K562 (cell line): Measurements from ENCODE around the gene ARID3A. TPM values are rescaled to one million over a fixed set of nuclear protein-coding genes. Genes with fewer than 3 reads are reported as not detected.
A peak's percentile ranks its signal among the peaks of the same experiment; 100 is the strongest.

Experiments used
- EGR1 ChIP-seq: fragments of 450-650 bp; conservative IDR thresholded peaks from 2 replicates; pipeline ENCODE4 v1.6.1; 2017; ENCODE audit warnings: mild to moderate bottlenecking
- FOXO4 ChIP-seq: fragments of 450-650 bp; formaldehyde crosslinking; IDR thresholded peaks from 2 replicates; pipeline ENCODE4 v1.4.0; 2020; ENCODE audit warnings: mild to moderate bottlenecking, moderate library complexity
- FUS ChIP-seq: fragments of 200-400 bp; formaldehyde crosslinking; optimal IDR thresholded peaks from 2 replicates; pipeline ENCODE3; 2017; ENCODE audit warnings: low read depth, low read length
- MEIS2 ChIP-seq: fragments of 450-650 bp; IDR thresholded peaks from 2 replicates; pipeline ENCODE4 v1.6.1; 2014; ENCODE audit warnings: mild to moderate bottlenecking; ENCODE audit not compliant: partially characterized antibody
- NEUROD1 ChIP-seq: fragments of 150-350 bp; IDR thresholded peaks from 2 replicates; pipeline ENCODE4 v1.6.1; 2014; ENCODE audit warnings: borderline replicate concordance, low read length, low read depth; ENCODE audit not compliant: partially characterized antibody
- NR4A1 ChIP-seq, 2 experiments: fragments of 250-450 bp in 1 of 2; fragments of 450-650 bp in 1 of 2; sonication (Bioruptor Pico) in 1 of 2; IDR thresholded peaks; 2 replicates each; pipeline versions ENCODE4 v1.4.0 to v1.6.1; 2016 to 2020; ENCODE audit warnings: mild to moderate bottlenecking in 2 of 2, missing compliant biosample characterization in 1 of 2, missing genetic modification characterization in 1 of 2, moderate library complexity in 1 of 2
- PCBP2 ChIP-seq: fragments of 200-400 bp; formaldehyde crosslinking; IDR thresholded peaks from 2 replicates; pipeline ENCODE4 v1.6.1; 2018; ENCODE audit warnings: low read length, low read depth, mild to moderate bottlenecking, moderate library complexity; ENCODE audit not compliant: poor library complexity, severe bottlenecking
- RB1 ChIP-seq: fragments of 450-650 bp; IDR thresholded peaks from 2 replicates; pipeline ENCODE4 v1.6.1; 2017; ENCODE audit warnings: low read depth, mild to moderate bottlenecking
- RCOR1 ChIP-seq, 2 experiments: IDR thresholded peaks; 2 replicates each; pipeline ENCODE4 v1.6.1; 2012; ENCODE audit warnings: low read depth in 2 of 2, low read length in 2 of 2, borderline replicate concordance in 1 of 2, improper control_type of control experiment in 1 of 2
- SNRNP70 ChIP-seq: fragments of 200-400 bp; formaldehyde crosslinking; optimal IDR thresholded peaks from 2 replicates; pipeline ENCODE3; 2017; ENCODE audit warnings: low read depth, low read length
- ZBTB26 ChIP-seq: fragments of 450-650 bp; formaldehyde crosslinking; IDR thresholded peaks from 2 replicates; pipeline ENCODE4 v1.4.0; 2022; ENCODE audit warnings: missing genetic modification characterization
- ZBTB8A ChIP-seq: fragments of 450-650 bp; IDR thresholded peaks from 2 replicates; pipeline ENCODE4 v1.6.1; 2018; ENCODE audit warnings: mild to moderate bottlenecking, moderate library complexity; ENCODE audit not compliant: partially characterized antibody
- ZNF280B ChIP-seq: fragments of 250-450 bp; sonication (Bioruptor Pico); IDR thresholded peaks from 2 replicates; pipeline ENCODE4 v1.5.1; 2021; ENCODE audit warnings: mild to moderate bottlenecking
- polyA plus RNA-seq, 8 experiments: library from polyadenylated mRNA; depleted of rRNA in 4 of 8; stranded (reverse) in 5 of 8; unstranded in 3 of 8; fragments of >200 nt; fragmentation: Nextera tagmentation in 2 of 8; fragmentation: Illumina TruSeq in 1 of 8; extraction: Ambion mirVana in 2 of 8; extraction: Trizol in 1 of 8; gene quantifications; 2 replicates each; pipeline versions ENCODE4 v1.2.1 to v1.2.3, GENCODE V29; 2011 to 2014; ENCODE audit warnings: inconsistent platforms in 1 of 8, missing spikeins in 1 of 8
- total RNA-seq, 7 experiments: library from RNA; depleted of rRNA in 6 of 7; stranded (reverse); fragments of >200 nt in 6 of 7; fragmentation: Illumina TruSeq in 2 of 7; extraction: Trizol in 2 of 7; gene quantifications; 2 replicates each; pipeline versions ENCODE4 v1.2.1 to v1.2.3, GENCODE V29; 2011 to 2021; ENCODE audit warnings: low replicate concordance in 1 of 7
- TF ChIP-seq, protein P1 (sequence below): fragments of 450-650 bp; IDR thresholded peaks from 2 replicates; pipeline ENCODE4 v1.7.1; 2018; ENCODE audit warnings: mild to moderate bottlenecking, low read depth; ENCODE audit not compliant: partially characterized antibody
- TF ChIP-seq, protein P2 (sequence below): fragments of 250-450 bp; sonication (Bioruptor Pico); IDR thresholded peaks from 2 replicates; pipeline ENCODE4 v1.4.0; 2020; ENCODE audit warnings: mild to moderate bottlenecking
- TF ChIP-seq, protein P3 (sequence below): sonication (generic); IDR thresholded peaks from 2 replicates; pipeline ENCODE4 v1.6.1; 2016

Gene ARID3A
- total and polyA plus RNA-seq, 9 of the 15 experiments (the other 6 are each of a cell fraction or from before 2014, with no cell fraction given) = 1.4 to 118 (median 31.2) TPM

GRCh38 chr19:892894-893689 is 32.7 kb upstream of the ARID3A start, which contains the start of the genes MED16 and RNU6-9 (continued):
- no peak for TF ChIP-seq FOXO4 (CRISPR knock-in tag)
- TF ChIP-seq ZBTB26 (CRISPR knock-in tag) = no peak; the same call in 1 of the 2 replicates
- TF ChIP-seq RCOR1 (IDR thresholded peaks at IDR 0.05; ENCODE audit: borderline replicate concordance in 1 of 2, low read depth in 2 of 2, low read length in 2 of 2) = peak in 1 of 2 experiments; percentile 31; a peak in 1 of 4 replicates
- no peak for TF ChIP-seq PCBP2
- no peak for TF ChIP-seq ZNF280B
- no peak for TF ChIP-seq SNRNP70
- TF ChIP-seq, protein P1, sequence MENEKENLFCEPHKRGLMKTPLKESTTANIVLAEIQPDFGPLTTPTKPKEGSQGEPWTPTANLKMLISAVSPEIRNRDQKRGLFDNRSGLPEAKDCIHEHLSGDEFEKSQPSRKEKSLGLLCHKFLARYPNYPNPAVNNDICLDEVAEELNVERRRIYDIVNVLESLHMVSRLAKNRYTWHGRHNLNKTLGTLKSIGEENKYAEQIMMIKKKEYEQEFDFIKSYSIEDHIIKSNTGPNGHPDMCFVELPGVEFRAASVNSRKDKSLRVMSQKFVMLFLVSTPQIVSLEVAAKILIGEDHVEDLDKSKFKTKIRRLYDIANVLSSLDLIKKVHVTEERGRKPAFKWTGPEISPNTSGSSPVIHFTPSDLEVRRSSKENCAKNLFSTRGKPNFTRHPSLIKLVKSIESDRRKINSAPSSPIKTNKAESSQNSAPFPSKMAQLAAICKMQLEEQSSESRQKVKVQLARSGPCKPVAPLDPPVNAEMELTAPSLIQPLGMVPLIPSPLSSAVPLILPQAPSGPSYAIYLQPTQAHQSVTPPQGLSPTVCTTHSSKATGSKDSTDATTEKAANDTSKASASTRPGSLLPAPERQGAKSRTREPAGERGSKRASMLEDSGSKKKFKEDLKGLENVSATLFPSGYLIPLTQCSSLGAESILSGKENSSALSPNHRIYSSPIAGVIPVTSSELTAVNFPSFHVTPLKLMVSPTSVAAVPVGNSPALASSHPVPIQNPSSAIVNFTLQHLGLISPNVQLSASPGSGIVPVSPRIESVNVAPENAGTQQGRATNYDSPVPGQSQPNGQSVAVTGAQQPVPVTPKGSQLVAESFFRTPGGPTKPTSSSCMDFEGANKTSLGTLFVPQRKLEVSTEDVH = peak; percentile 17
- TF ChIP-seq NR4A1 (CRISPR knock-in tag; IDR thresholded peaks at IDR 0.05) = no peak
- no peak for TF ChIP-seq NR4A1 (tag; IDR thresholded peaks at IDR 0.05)
- no peak for TF ChIP-seq ZBTB8A
- TF ChIP-seq, protein P2, sequence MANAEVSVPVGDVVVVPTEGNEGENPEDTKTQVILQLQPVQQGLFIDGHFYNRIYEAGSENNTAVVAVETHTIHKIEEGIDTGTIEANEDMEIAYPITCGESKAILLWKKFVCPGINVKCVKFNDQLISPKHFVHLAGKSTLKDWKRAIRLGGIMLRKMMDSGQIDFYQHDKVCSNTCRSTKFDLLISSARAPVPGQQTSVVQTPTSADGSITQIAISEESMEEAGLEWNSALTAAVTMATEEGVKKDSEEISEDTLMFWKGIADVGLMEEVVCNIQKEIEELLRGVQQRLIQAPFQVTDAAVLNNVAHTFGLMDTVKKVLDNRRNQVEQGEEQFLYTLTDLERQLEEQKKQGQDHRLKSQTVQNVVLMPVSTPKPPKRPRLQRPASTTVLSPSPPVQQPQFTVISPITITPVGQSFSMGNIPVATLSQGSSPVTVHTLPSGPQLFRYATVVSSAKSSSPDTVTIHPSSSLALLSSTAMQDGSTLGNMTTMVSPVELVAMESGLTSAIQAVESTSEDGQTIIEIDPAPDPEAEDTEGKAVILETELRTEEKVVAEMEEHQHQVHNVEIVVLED (CRISPR knock-in tag) = no peak
- TF ChIP-seq FUS = no peak
- TF ChIP-seq, protein P3, sequence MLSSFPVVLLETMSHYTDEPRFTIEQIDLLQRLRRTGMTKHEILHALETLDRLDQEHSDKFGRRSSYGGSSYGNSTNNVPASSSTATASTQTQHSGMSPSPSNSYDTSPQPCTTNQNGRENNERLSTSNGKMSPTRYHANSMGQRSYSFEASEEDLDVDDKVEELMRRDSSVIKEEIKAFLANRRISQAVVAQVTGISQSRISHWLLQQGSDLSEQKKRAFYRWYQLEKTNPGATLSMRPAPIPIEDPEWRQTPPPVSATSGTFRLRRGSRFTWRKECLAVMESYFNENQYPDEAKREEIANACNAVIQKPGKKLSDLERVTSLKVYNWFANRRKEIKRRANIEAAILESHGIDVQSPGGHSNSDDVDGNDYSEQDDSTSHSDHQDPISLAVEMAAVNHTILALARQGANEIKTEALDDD = no peak
- peak; percentile 83; the same call in 1 of the 2 replicates for TF ChIP-seq RB1
- TF ChIP-seq MEIS2 = no peak
- TF ChIP-seq EGR1 = 0 out of 2 replicates have a peak, but pooled peaks have one; percentile 27
- peak; percentile 21 for TF ChIP-seq NEUROD1
